HG03064 (cell line): ENCODE measurements around the gene SHC4.
A peak's percentile ranks its signal among the peaks of the same experiment; 100 is the strongest.

ENCODE experiments used
- ATAC-seq: cut with Tn5 transposase; IDR thresholded peaks from one replicate; pipeline ENCODE4 v1.9.1; 2021; ENCODE audit warnings: low read depth; ENCODE audit not compliant: unreplicated experiment

Gene SHC4

GRCh38 chr15:48888836-48889235, 74.9 kb downstream of the SHC4 start:
- no peak for ATAC-seq

GRCh38 chr15:48888191-48888590, 75.5 kb downstream of the SHC4 start:
- no peak for ATAC-seq

DNA sequence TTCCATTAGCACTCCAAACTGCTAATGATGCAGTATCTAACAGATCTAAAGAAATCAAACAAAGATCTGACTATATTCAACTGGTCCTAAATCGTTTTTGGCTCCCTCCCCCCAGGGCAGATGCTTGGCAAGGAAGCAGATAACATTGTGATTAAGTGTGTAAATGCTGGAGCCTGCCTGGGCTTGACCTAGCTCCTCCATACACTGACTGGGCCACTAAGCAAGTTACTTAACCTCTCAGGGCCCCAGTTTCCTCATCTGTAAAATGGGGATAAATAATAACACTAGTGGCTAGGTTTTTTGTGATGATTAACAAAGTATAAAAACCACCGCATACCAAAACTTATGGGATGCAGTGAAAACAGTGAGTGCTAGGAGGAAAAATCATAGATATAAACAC, 76.6 kb downstream of the SHC4 start:
- no peak for ATAC-seq

DNA sequence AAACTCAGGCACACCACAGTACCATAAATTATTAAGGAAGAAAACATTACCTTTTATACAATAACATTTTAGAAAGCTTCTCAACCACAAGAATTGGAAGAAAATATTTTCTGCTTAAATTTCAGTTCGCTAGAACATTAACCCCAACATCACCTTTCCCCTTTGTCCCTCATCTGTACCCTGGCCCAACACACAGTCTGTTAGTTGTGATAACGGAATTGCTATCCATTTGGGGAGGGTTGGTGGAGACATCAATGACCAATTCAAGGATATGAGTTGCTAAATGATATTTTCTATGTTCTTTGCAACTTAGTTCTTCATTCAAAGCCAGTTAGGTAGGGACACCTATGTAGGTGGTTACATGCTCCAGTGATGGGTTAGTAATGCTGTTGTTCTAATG, 80.0 kb downstream of the SHC4 start:
- no peak for ATAC-seq

DNA sequence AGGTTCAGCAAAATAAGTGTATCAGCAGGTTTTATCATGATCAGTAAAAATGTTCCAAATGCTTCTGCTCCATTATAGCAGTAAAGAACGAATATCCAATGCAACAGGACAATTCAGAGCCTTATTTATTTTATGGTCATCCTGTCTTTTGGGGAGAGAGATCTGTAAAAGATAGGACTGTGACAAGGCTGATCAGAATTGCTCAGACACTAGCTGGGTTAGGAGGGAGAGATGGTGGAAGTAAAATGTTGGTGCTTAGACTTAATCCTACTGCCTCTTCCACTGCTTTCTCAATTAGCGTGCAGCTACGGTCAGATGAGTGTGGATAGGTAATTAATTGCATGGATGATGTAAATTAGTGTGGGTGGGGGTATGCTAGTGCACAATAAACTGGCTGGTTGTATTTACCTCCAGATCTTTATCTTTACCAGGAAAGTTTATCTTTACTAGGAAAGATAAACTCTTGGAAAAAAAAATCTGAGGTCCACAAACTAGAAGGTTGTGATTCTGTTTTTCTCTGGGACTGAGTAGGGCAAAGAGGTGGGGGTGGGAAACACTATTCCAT, 83.6 kb downstream of the SHC4 start:
- no peak for ATAC-seq

GRCh38 chr15:48877630-48878595, 85.8 kb downstream of the SHC4 start, which contains the start of gene EID1:
EID1 (plus strand) TSS chr15:48878134; CDS start chr15:48878177, 43 bp downstream.
- ATAC-seq: peak; percentile 94

DNA sequence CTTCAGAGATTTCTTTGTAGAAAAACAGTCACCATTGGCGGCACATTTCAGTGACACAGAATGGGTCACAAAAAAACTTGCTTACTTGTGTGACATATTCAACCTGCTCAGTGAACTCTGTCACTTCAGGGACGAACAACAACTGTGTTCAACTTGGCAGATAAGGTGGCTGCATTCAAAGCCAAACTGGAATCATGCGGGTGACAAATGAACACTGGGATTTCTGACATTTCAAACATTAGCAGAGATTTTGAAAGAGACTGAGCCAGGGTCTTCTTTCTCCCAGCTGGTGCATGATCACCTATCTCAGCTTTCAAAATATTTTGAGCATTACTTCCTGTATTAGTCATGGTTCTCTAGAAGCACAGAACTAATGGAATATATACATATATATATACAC, 87.7 kb downstream of the SHC4 start:
- ATAC-seq: no peak

- no peak for ATAC-seq
Observed at GRCh38 chr15:48875241-48875960, 88.3 kb downstream of the SHC4 start.

DNA sequence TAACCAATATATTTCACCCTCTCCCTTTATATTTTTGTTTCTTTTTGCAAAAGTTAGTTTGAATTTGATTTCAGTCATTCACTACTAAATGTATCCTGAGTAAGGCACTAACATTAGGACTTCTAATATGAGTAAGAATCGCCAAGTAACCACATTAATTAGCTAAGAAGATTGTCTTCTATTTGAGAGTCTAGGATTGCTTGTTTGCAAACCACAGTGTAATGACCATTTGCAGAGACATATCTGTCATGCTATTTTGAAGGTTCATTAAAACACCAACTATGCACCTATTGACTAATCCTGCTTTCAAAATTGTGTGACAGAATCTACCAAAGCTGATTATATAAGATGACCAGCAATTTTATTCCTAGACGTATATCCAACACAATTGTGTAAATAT, 91.1 kb downstream of the SHC4 start:
- no peak for ATAC-seq

GRCh38 chr15:48871542-48871941, 92.2 kb downstream of the SHC4 start:
- no peak for ATAC-seq

DNA sequence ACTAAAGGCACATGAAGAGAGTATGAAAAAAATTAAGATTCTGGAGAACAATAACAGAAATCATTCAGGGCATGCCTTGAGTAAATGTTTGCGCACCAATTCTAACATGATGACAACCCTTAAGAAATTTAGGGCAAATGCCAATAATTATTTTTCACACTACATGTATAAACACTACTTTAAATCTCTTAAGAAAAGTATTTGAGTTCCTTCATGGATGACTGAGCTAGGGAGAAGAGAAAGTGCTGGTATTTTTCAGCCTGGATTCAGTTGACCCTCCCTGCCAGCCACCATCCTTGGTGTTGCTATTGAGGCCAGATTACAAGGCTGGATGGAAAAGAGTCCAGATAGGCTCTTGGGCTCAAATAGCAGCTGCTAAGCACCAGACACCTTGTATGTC, 93.8 kb downstream of the SHC4 start:
- no peak for ATAC-seq

DNA sequence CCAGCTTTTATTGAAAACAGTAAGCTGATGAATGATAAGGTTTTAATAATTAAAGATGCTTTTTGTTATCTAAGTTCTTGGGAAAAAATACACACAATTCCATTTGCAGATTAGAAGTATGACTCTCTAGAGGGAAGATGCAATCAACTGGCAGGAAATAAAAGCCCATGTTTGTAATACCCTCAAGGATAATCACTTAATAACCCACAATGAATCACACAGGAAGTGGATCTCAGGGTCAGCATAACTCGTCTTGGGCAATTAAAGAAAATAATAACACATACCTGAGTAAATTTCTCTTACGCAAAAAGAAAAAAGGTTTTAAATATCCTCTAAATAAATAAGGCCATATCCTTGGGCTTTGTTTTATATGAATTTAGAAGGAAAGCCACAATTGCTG, 95.2 kb downstream of the SHC4 start:
- ATAC-seq: no peak

GRCh38 chr15:48868023-48868422, 95.7 kb downstream of the SHC4 start:
- ATAC-seq: no peak

DNA sequence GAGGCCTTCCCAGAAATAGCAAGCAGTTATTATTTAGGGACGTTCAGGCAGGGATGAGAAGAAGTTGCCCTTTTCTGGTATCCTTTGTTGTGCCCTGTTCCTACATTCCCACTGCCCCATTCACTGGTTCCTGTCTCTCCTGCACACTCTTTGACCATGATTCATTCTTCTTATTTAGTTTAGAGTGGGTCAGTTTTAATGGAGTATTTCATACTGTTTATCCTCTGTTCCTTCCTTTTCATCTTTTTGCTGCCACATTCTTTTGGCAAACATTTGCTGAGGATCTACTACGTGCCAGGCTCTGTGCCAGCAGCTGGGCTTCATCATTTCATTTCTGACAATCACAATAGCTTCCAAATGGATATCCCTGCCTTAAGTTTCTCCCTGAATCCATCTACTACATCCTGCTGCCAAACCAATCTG, 97.6 kb downstream of the SHC4 start:
- ATAC-seq: no peak

DNA sequence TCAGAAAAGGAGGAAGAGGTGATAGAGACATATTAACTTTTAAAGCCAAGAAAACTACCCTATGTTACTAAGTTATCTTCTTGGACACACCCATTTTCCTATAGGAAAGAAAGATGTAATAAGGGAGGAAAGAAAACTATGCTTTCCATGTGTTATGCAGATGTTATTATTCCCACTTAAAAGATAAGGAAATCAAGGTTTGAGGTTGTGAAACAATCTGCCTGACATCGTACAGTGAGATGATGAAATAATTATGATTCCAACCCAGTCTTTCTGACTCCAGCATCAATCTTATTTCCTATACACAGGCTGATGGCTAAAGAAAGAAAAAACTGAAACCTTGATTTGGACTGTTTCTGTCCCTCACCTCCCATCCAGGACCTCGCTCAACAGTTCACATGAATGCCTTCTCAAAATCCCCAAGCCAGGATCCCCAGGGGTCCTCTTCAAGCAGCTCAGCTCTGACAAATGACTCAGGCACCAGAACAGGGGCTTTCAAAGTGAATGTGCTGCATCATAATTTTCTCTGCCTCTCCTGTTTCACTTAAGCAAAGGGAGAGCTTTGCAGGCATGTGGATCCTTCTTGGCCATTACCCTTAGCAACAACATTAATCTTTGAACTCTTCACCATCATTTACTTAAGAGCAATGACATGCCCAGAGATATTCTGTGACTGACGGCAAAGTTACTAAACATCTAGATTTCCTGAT, 98.2 kb downstream of the SHC4 start:
- ATAC-seq: no peak

- ATAC-seq: no peak
Observed at GRCh38 chr15:48862705-48863104, 101.0 kb downstream of the SHC4 start.

DNA sequence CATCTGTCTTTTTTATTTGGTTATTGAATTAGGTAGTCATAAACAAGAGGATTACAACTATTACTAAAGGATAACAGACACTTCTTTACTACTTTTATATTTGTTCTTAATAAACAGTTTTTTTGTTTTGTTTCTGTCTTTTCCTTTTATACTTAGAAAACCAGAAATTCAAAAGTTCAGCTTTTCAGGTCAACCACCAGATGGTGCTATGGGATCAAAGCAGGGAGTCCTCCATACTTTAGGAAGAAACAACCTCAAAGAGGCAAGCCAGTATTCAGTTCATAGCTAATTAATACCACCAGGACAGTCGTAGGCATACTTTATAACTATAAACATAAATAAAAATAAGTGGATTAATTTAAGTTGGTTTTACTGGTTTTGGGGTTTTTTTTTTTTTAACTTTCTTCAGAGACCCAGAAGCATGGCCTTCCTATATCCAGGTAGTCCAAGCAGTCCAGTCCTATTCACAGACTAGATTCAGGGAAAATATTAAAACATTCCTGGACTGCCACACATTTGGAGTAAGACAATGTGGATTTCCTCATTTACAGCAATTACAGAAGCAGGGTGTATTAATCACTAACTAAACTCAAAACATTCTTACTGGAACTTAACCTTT, 101.8 kb downstream of the SHC4 start:
- ATAC-seq: no peak

DNA sequence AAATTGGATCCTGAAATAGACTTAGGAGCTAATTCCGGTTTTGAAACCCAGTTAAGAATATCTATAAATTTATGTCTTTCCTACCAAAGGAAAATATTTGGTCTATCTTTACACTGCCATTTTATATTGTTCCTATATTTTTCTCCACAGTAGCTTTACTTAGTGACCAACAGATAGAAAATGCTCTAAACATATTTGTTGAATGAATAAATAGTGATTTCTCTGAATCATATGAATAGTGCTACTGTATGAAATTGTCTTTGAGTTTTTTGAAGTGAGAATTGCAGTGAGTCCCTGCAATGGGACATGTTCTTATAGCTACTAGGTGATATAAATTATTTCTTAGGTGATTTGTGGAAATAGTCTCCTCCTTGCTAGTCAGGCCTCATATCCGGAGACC, 104.3 kb downstream of the SHC4 start:
- ATAC-seq: no peak

- no peak for ATAC-seq
Observed at GRCh38 chr15:48858401-48858800, 105.3 kb downstream of the SHC4 start.

GRCh38 chr15:48856942-48857341, 106.8 kb downstream of the SHC4 start:
- ATAC-seq: no peak
